Endothelial cell of umbilical vein (primary cell): ENCODE data around the gene CDC42EP5. TPM values are rescaled to one million over a fixed set of nuclear protein-coding genes. Genes with fewer than 3 reads are reported as not detected.

ENCODE experiments used
- BruUV-seq: library from RNA; stranded (reverse); fragments of 400-500 nt; replicated peaks from 2 replicates; lab custom pipeline; 2021; lab: Mats Ljungman, UMichigan
- CTCF ChIA-PET: fragments of 300-600, 350-600 bp; sonication (Branson Sonifier 250); formaldehyde crosslinking; loops from one replicate; lab custom pipeline; 2021; ENCODE audit warnings: antibody characterized with exemption, inconsistent platforms; lab: Charles Lee
- POLR2A ChIA-PET: fragments of 300-600, 350-600 bp; sonication (Branson Sonifier 250); formaldehyde crosslinking; loops from one replicate; lab custom pipeline; 2021; ENCODE audit warnings: antibody characterized with exemption, inconsistent platforms; lab: Charles Lee
- DNase-seq: peaks from one replicate; pipeline ENCODE4 v3.0.0-alpha.2; 2011; ENCODE audit warnings: low read depth, low spot score
- FAIRE-seq: peaks from 2 replicates; lab custom pipeline; 2011; peaks lifted over from hg19 to GRCh38; lab: Jason Lieb, UNC
- H2AFZ ChIP-seq: 2 replicates; pipeline ENCODE4 v1.6.0; 2012; ENCODE audit warnings: low read depth, low read length, control low read depth, inconsistent platforms
- H3K27ac ChIP-seq: 2 replicates; pipeline ENCODE4 v1.5.1; 2011; ENCODE audit warnings: low read depth, mild to moderate bottlenecking, control low read depth, low read length, moderate library complexity; ENCODE audit not compliant: insufficient read depth
- H3K27me3 ChIP-seq, 2 experiments: 2 replicates each; pipeline versions ENCODE4 v1.6.0 to v1.6.1; 2011; ENCODE audit warnings: low read length in 2 of 2, mixed read lengths in 1 of 2; ENCODE audit not compliant: control insufficient read depth in 2 of 2, insufficient read depth in 2 of 2
- H3K36me3 ChIP-seq, 2 experiments: 2 replicates in 1 of 2; 3 replicates in 1 of 2; pipeline ENCODE4 v1.5.1; 2011; ENCODE audit warnings: low read length in 2 of 2, mild to moderate bottlenecking in 1 of 2, moderate library complexity in 1 of 2; ENCODE audit not compliant: control insufficient read depth in 2 of 2, insufficient read depth in 2 of 2; ENCODE audit errors: extremely low read depth in 1 of 2
- H3K4me1 ChIP-seq: 3 replicates; pipeline ENCODE4 v1.5.1; 2011; ENCODE audit warnings: mild to moderate bottlenecking, low read length; ENCODE audit not compliant: control insufficient read depth, insufficient read depth; ENCODE audit errors: extremely low read depth
- H3K4me2 ChIP-seq: 2 replicates; pipeline ENCODE4 v1.6.1; 2011; ENCODE audit warnings: low read length, control low read depth, mixed read lengths; ENCODE audit not compliant: insufficient read depth
- H3K4me3 ChIP-seq, 3 experiments: fragments of 200-600 bp in 1 of 3; sonication (generic), shearing (Covaris generic) in 1 of 3; replicated peaks in 1 of 3; 2 replicates each; pipeline ENCODE4 v1.5.1; 2011 to 2016; ENCODE audit warnings: control low read depth in 3 of 3, low read length in 3 of 3, mild to moderate bottlenecking in 2 of 3, inconsistent platforms in 1 of 3, low read depth in 1 of 3, moderate library complexity in 1 of 3; ENCODE audit not compliant: insufficient read depth in 1 of 3
- H3K79me2 ChIP-seq: 2 replicates; pipeline ENCODE4 v1.6.0; 2012; ENCODE audit warnings: low read length, inconsistent platforms; ENCODE audit not compliant: control insufficient read depth, insufficient read depth
- H3K9ac ChIP-seq: replicated peaks from 2 replicates; pipeline ENCODE3; 2011; ENCODE audit warnings: low read length, control low read depth; ENCODE audit not compliant: insufficient read depth; ENCODE audit errors: extremely low read depth
- H3K9me1 ChIP-seq: replicated peaks from 3 replicates; pipeline ENCODE4 v1.6.0; 2011; ENCODE audit warnings: mild to moderate bottlenecking, low read length; ENCODE audit not compliant: control insufficient read depth, insufficient read depth; ENCODE audit errors: extremely low read depth
- H3K9me3 ChIP-seq: replicated peaks from 2 replicates; pipeline ENCODE4 v1.5.1; 2012; ENCODE audit warnings: low read length, inconsistent platforms; ENCODE audit not compliant: control insufficient read depth, insufficient read depth
- H4K20me1 ChIP-seq: replicated peaks from 2 replicates; pipeline ENCODE3; 2011; ENCODE audit warnings: mild to moderate bottlenecking, low read length; ENCODE audit not compliant: control insufficient read depth, insufficient read depth; ENCODE audit errors: extremely low read depth
- CTCF ChIP-seq, 2 donors: IDR thresholded peaks; 1 replicate in 1 of 2; 2 replicates in 1 of 2; pipeline ENCODE4 v1.5.1; 2011; ENCODE audit warnings: low read length in 2 of 2, mild to moderate bottlenecking in 2 of 2, moderate library complexity in 2 of 2, control low read depth in 1 of 2, inconsistent platforms in 1 of 2, low read depth in 1 of 2; ENCODE audit not compliant: insufficient read depth in 1 of 2; ENCODE audit errors: extremely low read depth in 1 of 2
- EZH2 ChIP-seq: IDR thresholded peaks from 2 replicates; pipeline ENCODE4 v1.6.1; 2012; ENCODE audit warnings: borderline replicate concordance, low read depth, mild to moderate bottlenecking, moderate library complexity, low read length, inconsistent platforms; ENCODE audit not compliant: severe bottlenecking
- FOS ChIP-seq: IDR thresholded peaks from 2 replicates; pipeline ENCODE4 v1.6.1; 2011; ENCODE audit warnings: mild to moderate bottlenecking, low read length, moderate library complexity, borderline replicate concordance; ENCODE audit not compliant: insufficient read depth
- GATA2 ChIP-seq: IDR thresholded peaks from 2 replicates; pipeline ENCODE4 v1.7.0; 2011; ENCODE audit warnings: low read depth, mild to moderate bottlenecking, moderate library complexity, mixed read lengths, low read length; ENCODE audit not compliant: insufficient read length, insufficient read depth
- JUN ChIP-seq: IDR thresholded peaks from 2 replicates; pipeline ENCODE4 v1.6.1; 2011; ENCODE audit warnings: borderline replicate concordance, low read depth; ENCODE audit not compliant: insufficient read length, insufficient read depth
- MYC ChIP-seq: IDR thresholded peaks from one replicate; pipeline ENCODE4 v1.6.1; 2011; ENCODE audit warnings: mild to moderate bottlenecking, low read depth, low read length
- POLR2A ChIP-seq: IDR thresholded peaks from 2 replicates; pipeline ENCODE4 v1.6.1; 2012; ENCODE audit warnings: low read depth, mild to moderate bottlenecking, control low read depth, low read length
- POLR2AphosphoS5 ChIP-seq: IDR thresholded peaks from 2 replicates; pipeline ENCODE4 v1.6.1; 2012; ENCODE audit warnings: low read depth, mild to moderate bottlenecking, control low read depth, low read length, moderate library complexity; ENCODE audit not compliant: insufficient read depth
- dilution Hi-C: fragments of 300-500 bp; cut with MboI; formaldehyde crosslinking; loops from one replicate; pipeline ENCODE4 v1.15.0; 2019; ENCODE audit warnings: low sequenced_read_pairs; ENCODE audit not compliant: extremely low pct_ligation_motif_present
- intact Hi-C: fragments of 100-400 bp; cut with micrococcal nuclease; formaldehyde crosslinking; loops from one replicate; pipeline ENCODE4 v1.10.0; 2022
- polyA plus RNA-seq, 4 experiments: library from polyadenylated mRNA; depleted of rRNA in 3 of 4; stranded (reverse) in 3 of 4; unstranded in 1 of 4; fragments of >200 nt; gene quantifications; 2 replicates each; pipeline versions ENCODE4 v1.2.1 to v1.2.3, GENCODE V29; 2011 to 2012; ENCODE audit warnings: missing spikeins in 1 of 4
- total RNA-seq: library from RNA; stranded (reverse); gene quantifications from 2 replicates; pipeline ENCODE4 v1.2.3, GENCODE V29; 2021
- TF ChIP-seq, protein P1 (sequence below): IDR thresholded peaks from 2 replicates; pipeline ENCODE4 v1.6.1; 2011; ENCODE audit not compliant: insufficient read depth, insufficient read length

CDC42EP5 gene
- total and polyA plus RNA-seq, 2 donors (not counting 3 experiments of a cell fraction or from before 2014, with no cell fraction given), result 37.3 to 85.5 TPM

- peak; percentile 38 for FAIRE-seq
Observed at GRCh38 chr19:54462655-54463530, 10.2 kb downstream of the CDC42EP5 start.

More at GRCh38 chr19:54462655-54463530, 10.2 kb downstream of the CDC42EP5 start:
- H3K4me3 ChIP-seq, result peak overlapping the region; percentile 22 to 46 (median 37)
- peak overlapping the region; percentile 85 for H3K27ac ChIP-seq
- dilution Hi-C loops (no loop called here), intact Hi-C loops (loop anchor here (1.0 to 10.0 kb wide), 8 partner anchors 8 to 1192 kb away; partner anchors contain the start of genes LENG8, MYADM, PPP1R12C and RDH13)
- CTCF ChIA-PET, result interaction anchor here (1.0 to 2.4 kb wide), 5 partner anchors 11 to 24 kb away, joined by 3 to 21 read pairs (median 5); partner anchors contain the start of genes CDC42EP5 and LENG8
- no peak overlapping the region for H2AFZ ChIP-seq
- BruUV-seq, result TSS peak; percentile 25
- peaks cover 26% of the 10 kb centered on the region for H3K79me2 ChIP-seq
- H3K36me3 ChIP-seq, result peaks cover 10 to 32% of the 10 kb centered on the region in 2 experiments
- H3K9ac ChIP-seq, result peak overlapping the region; percentile 79
- TF ChIP-seq JUN (no peak), MYC (peak; percentile 18), FOS (no peak), EZH2 (no peak), POLR2AphosphoS5 (no peak), POLR2A (no peak), CTCF (IDR thresholded peaks at IDR 0.05; ENCODE audit: extremely low read depth in 1 of 2, insufficient read depth in 1 of 2, low read depth in 1 of 2, low read length in 2 of 2) (peak; percentile 16 to 50), GATA2 (no peak)
- TF ChIP-seq, protein P1, sequence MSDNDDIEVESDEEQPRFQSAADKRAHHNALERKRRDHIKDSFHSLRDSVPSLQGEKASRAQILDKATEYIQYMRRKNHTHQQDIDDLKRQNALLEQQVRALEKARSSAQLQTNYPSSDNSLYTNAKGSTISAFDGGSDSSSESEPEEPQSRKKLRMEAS, result peak; percentile 59
- no peaks in the 10 kb centered on the region for H3K27me3 ChIP-seq
- no peaks in the 10 kb centered on the region for H3K9me1 ChIP-seq
- peak; percentile 72 for DNase-seq
- peak overlapping the region; percentile 75 for H3K4me2 ChIP-seq
- POLR2A ChIA-PET, result interaction anchor here (0.7 to 2.4 kb wide), 6 partner anchors 10 to 626 kb away, joined by 3 to 11 read pairs (median 5); partner anchors contain the start of genes CDC42EP5 and LENG8
- H3K4me1 ChIP-seq, result peaks cover 29% of the 10 kb centered on the region
- H4K20me1 ChIP-seq, result no peaks in the 10 kb centered on the region
- no peaks in the 10 kb centered on the region for H3K9me3 ChIP-seq
